ENCODE measurements around the gene IQSEC2. TPM values are rescaled to one million over a fixed set of nuclear protein-coding genes. Genes with fewer than 3 reads are reported as not detected.

The IQSEC2 gene
- polyA plus RNA-seq, 3 donors: 6.5 to 31.2 (median 6.9) TPM

- Histone ChIP-seq H3K4me2 (replicated peaks; ENCODE audit: extremely low read depth, low read length, poor library complexity, severe bottlenecking) (no peak overlapping the region), H3K4me1 (ENCODE audit: control insufficient read depth in 1 of 2, insufficient read depth in 2 of 2, low read length in 2 of 2) (peaks cover 30 to 60% of the 10 kb centered on the region in 2 donors), H3K4me3 (replicated peaks in 1 of 3; ENCODE audit: low read depth in 2 of 3, low read length in 3 of 3) (no peak overlapping the region), H3K9ac (ENCODE audit: insufficient read depth, low read length, poor library complexity, severe bottlenecking) (no peak overlapping the region), H2AFZ (ENCODE audit: insufficient read depth, low read depth, low read length, poor library complexity, severe bottlenecking) (no peak overlapping the region), H3K9me3 (replicated peaks in 1 of 2; ENCODE audit: control insufficient read depth in 1 of 2, insufficient read depth in 1 of 2, low read length in 2 of 2) (peaks cover 0 to 10% of the 10 kb centered on the region in 2 donors), H4K20me1 (ENCODE audit: insufficient read depth, low read length) (peaks cover 16% of the 10 kb centered on the region), H3K36me3 (replicated peaks in 1 of 2; ENCODE audit: control insufficient read depth in 1 of 2, insufficient read depth in 2 of 2, low read length in 2 of 2) (no peaks in the 10 kb centered on the region), H3K79me2 (ENCODE audit: insufficient read depth, low read length) (no peaks in the 10 kb centered on the region), H3K27ac (ENCODE audit: low read depth in 1 of 2, low read length in 2 of 2) (no peak overlapping the region), H3K27me3 (ENCODE audit: control insufficient read depth in 2 of 2, insufficient read depth in 2 of 2, low read length in 2 of 2) (peaks cover 12 to 21% of the 10 kb centered on the region in 2 donors)
- H3K27me3 Mint-ChIP-seq (ENCODE audit: low read depth in 3 of 3): peaks cover 21 to 61% (median 26%) of the 10 kb centered on the region in 3 donors
- peak; percentile 43 to 52 (median 51) for DNase-seq
- peaks cover 3 to 18% of the 10 kb centered on the region in 2 donors for H3K36me3 Mint-ChIP-seq
- intact Hi-C loops (cut with micrococcal nuclease): loop anchor here (5.0 to 10.0 kb wide), 2 partner anchors 57 to 125 kb away; no protein-coding TSS in a partner anchor
- TF ChIP-seq CTCF (IDR thresholded peaks at IDR 0.05): peak; percentile 77
- peak overlapping the region; percentile 39 to 71 for H3K4me3 Mint-ChIP-seq
- H3K9me3 Mint-ChIP-seq: peaks cover 0 to 13% (median 7%) of the 10 kb centered on the region in 7 donors
- H3K4me1 Mint-ChIP-seq: peaks cover 53% of the 10 kb centered on the region
- H3K27ac Mint-ChIP-seq: peak overlapping the region in 2 of 7 donors; percentile 46 to 58
- WGBS (ENCODE audit: insufficient coverage): no CpG with 5 or more reads among the region's 10 CpGs
Observed at GRCh38 chrX:53317365-53318069, 36.1 kb upstream of the IQSEC2 start.

DNA sequence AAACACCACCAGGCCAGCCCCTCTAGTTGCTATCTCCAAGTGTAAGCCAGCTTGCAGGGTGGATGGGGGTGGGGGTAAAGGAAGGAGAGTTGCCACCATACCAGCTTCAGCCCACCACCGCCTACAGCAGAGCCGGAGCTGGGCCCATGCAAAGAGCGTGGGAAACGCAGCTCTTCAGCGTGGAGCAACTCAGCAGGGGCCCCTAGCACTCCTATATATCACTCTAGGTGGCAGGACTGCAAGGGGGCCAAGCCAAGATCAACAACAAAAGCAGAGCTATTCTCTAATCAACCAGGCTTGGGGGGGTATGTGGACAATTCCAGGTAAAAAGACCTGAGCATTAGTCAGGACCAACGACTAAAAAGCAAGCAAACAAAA is 35.5 kb upstream of the IQSEC2 start:
- Mint-ChIP-seq H3K36me3 (peaks cover 0 to 17% of the 10 kb centered on the region in 2 donors), H3K4me3 (no peak overlapping the region), H3K4me1 (peaks cover 50% of the 10 kb centered on the region), H3K27me3 (ENCODE audit: low read depth in 3 of 3) (peaks cover 14 to 57% (median 20%) of the 10 kb centered on the region in 3 donors), H3K27ac (no peak overlapping the region), H3K9me3 (peaks cover 0 to 12% (median 5%) of the 10 kb centered on the region in 7 donors)
- H3K27ac ChIP-seq (ENCODE audit: low read depth in 1 of 2, low read length in 2 of 2): no peak overlapping the region
- no peak overlapping the region for H3K4me2 ChIP-seq (replicated peaks; ENCODE audit: extremely low read depth, low read length, poor library complexity, severe bottlenecking)
- peaks cover 0 to 4% of the 10 kb centered on the region in 2 donors for H3K9me3 ChIP-seq (replicated peaks in 1 of 2; ENCODE audit: control insufficient read depth in 1 of 2, insufficient read depth in 1 of 2, low read length in 2 of 2)
- peaks cover 30 to 60% of the 10 kb centered on the region in 2 donors for H3K4me1 ChIP-seq (ENCODE audit: control insufficient read depth in 1 of 2, insufficient read depth in 2 of 2, low read length in 2 of 2)
- peaks cover 23% of the 10 kb centered on the region for H4K20me1 ChIP-seq (ENCODE audit: insufficient read depth, low read length)
- H3K79me2 ChIP-seq (ENCODE audit: insufficient read depth, low read length): no peaks in the 10 kb centered on the region
- TF ChIP-seq CTCF (IDR thresholded peaks at IDR 0.05): no peak
- intact Hi-C loops (cut with micrococcal nuclease): loop anchor here (5.0 to 10.0 kb wide), 2 partner anchors 58 to 125 kb away; no protein-coding TSS in a partner anchor
- no peak overlapping the region for H2AFZ ChIP-seq (ENCODE audit: insufficient read depth, low read depth, low read length, poor library complexity, severe bottlenecking)
- H3K9ac ChIP-seq (ENCODE audit: insufficient read depth, low read length, poor library complexity, severe bottlenecking): no peak overlapping the region
- no peaks in the 10 kb centered on the region for H3K36me3 ChIP-seq (replicated peaks in 1 of 2; ENCODE audit: control insufficient read depth in 1 of 2, insufficient read depth in 2 of 2, low read length in 2 of 2)
- H3K4me3 ChIP-seq (replicated peaks in 1 of 3; ENCODE audit: low read depth in 2 of 3, low read length in 3 of 3): no peak overlapping the region
- WGBS (ENCODE audit: insufficient coverage): no CpG with 5 or more reads among the region's 6 CpGs
- peaks cover 5 to 14% of the 10 kb centered on the region in 2 donors for H3K27me3 ChIP-seq (ENCODE audit: control insufficient read depth in 2 of 2, insufficient read depth in 2 of 2, low read length in 2 of 2)
- no peak for DNase-seq

Measured in CD14-positive monocyte (primary cell).